Activated CD4-positive, alpha-beta memory T cell treated with anti-CD3 and anti-CD28 coated beads, Interleukin-2, amount 10 ng/mL, durations not matched to agents 7 days and 5 days (primary cell): ENCODE measurements around the gene ACAN. TPM values are rescaled to one million over a fixed set of nuclear protein-coding genes. Genes with fewer than 3 reads are reported as not detected.

Experiments used
- CTCF ChIA-PET: fragments of 350-600 bp; sonication (Branson Sonifier 250); formaldehyde crosslinking; loops from one replicate; lab custom pipeline; 2021; ENCODE audit warnings: antibody characterized with exemption, inconsistent platforms; lab: Charles Lee
- POLR2A ChIA-PET: fragments of 350-600 bp; sonication (Branson Sonifier 250); formaldehyde crosslinking; loops from one replicate; lab custom pipeline; 2021; ENCODE audit warnings: antibody characterized with exemption; lab: Charles Lee
- DNase-seq: peaks from one replicate; pipeline ENCODE4 v3.0.0-alpha.2; 2020
- H3K27ac Mint-ChIP-seq: one replicate; pipeline ENCODE4 v1.8.0; 2021; ENCODE audit warnings: mild to moderate bottlenecking, mixed read lengths
- H3K27me3 Mint-ChIP-seq: one replicate; pipeline ENCODE4 v1.8.0; 2021; ENCODE audit warnings: mixed read lengths
- H3K36me3 Mint-ChIP-seq: one replicate; pipeline ENCODE4 v1.8.0; 2021; ENCODE audit warnings: low read depth, mixed read lengths
- H3K4me1 Mint-ChIP-seq: one replicate; pipeline ENCODE4 v1.8.0; 2021; ENCODE audit warnings: mixed read lengths
- H3K4me3 Mint-ChIP-seq: one replicate; pipeline ENCODE4 v1.8.0; 2021; ENCODE audit warnings: mild to moderate bottlenecking, mixed read lengths
- H3K9me3 Mint-ChIP-seq: one replicate; pipeline ENCODE4 v1.8.0; 2021; ENCODE audit warnings: mixed read lengths
- total RNA-seq, 2 experiments: library from RNA; stranded (reverse); gene quantifications; one replicate each; pipeline ENCODE4 v1.2.3, GENCODE V29; 2021

ACAN gene
- total RNA-seq, 2 experiments from 2014 or later: not detected

DNA sequence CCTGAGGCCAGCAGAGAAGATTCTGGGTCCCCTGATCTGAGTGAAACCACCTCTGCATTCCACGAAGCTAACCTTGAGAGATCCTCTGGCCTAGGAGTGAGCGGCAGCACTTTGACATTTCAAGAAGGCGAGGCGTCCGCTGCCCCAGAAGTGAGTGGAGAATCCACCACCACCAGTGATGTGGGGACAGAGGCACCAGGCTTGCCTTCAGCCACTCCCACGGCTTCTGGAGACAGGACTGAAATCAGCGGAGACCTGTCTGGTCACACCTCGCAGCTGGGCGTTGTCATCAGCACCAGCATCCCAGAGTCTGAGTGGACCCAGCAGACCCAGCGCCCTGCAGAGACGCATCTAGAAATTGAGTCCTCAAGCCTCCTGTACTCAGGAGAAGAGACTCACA lies 55.7 kb downstream of the ACAN start:
- peaks cover 4% of the 10 kb centered on the region for H3K36me3 Mint-ChIP-seq
- CTCF ChIA-PET: no interaction called here
- H3K27me3 Mint-ChIP-seq: no peaks in the 10 kb centered on the region
- no peak overlapping the region for H3K27ac Mint-ChIP-seq
- no peak overlapping the region for H3K4me3 Mint-ChIP-seq
- H3K9me3 Mint-ChIP-seq: peaks cover 8% of the 10 kb centered on the region
- POLR2A ChIA-PET: no interaction called here
- DNase-seq: no peak
- H3K4me1 Mint-ChIP-seq: no peaks in the 10 kb centered on the region

DNA sequence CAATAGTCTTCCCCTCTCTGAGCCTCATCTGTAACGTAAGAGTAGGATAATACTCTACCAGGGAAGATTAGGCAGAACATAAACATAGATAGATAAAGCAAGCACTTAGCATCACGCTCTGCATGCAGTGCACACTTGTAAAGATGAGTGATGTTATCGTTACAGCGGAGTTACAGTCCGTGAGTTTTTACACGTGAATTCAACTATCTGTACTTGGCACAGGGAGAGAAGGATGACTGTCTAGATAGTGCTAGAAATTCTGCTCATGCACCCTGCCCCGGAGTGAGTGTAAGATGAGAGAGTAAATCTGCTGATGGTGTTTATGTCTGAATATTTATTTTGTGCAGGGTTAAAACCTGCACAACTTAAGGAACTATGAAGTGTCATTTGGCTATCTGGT lies 56.3 kb downstream of the ACAN start:
- H3K9me3 Mint-ChIP-seq: peaks cover 5% of the 10 kb centered on the region
- H3K4me3 Mint-ChIP-seq: no peak overlapping the region

DNA sequence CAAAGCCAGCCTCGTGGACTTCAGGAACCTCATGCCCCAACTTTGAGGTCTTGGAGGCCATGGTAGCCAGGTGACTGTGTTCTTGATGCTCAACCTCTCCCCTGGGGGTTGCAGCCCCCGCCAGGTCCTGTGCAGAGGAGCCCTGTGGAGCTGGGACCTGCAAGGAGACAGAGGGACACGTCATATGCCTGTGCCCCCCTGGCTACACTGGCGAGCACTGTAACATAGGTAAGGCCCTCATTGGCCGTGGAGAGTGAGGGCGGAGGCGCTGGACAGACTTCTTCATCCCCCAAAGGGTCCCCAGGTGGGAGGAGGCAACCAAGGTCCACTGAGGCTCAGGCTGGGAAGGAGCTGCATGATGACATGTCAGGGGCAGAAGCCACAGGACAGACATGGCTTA lies 57.0 kb downstream of the ACAN start:
- Mint-ChIP-seq H3K4me3 (no peak overlapping the region), H3K27me3 (no peaks in the 10 kb centered on the region), H3K36me3 (no peaks in the 10 kb centered on the region), H3K9me3 (no peaks in the 10 kb centered on the region), H3K4me1 (no peaks in the 10 kb centered on the region), H3K27ac (no peak overlapping the region)
- DNase-seq: no peak
- ChIA-PET CTCF (no interaction called here), POLR2A (no interaction called here)

More for the DNA sequence above, 56.3 kb downstream of the ACAN start:
- DNase-seq: no peak
- H3K4me1 Mint-ChIP-seq: no peaks in the 10 kb centered on the region
- no peaks in the 10 kb centered on the region for H3K27me3 Mint-ChIP-seq
- POLR2A ChIA-PET: no interaction called here
- CTCF ChIA-PET: no interaction called here
- H3K36me3 Mint-ChIP-seq: peaks cover 3% of the 10 kb centered on the region
- no peak overlapping the region for H3K27ac Mint-ChIP-seq

DNA sequence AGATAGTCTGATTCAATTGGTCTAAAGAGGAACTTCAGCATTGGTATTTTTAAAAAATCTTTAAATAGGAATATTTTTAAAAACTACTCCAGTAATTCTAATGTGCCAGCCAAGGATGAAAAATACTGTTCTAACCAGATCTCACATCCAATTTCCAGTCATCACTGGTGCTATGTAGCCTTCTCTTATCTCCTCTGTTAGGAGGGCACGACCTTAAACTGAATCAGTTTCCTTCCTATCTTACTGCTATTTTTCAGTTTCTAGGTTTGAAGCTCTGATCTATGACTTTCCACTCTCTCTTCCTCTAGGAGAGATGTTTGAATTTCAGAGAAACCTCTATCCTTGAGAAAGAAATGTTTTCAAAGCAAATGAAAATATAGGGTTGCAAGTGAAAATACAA lies 60.2 kb downstream of the ACAN start:
- ChIA-PET POLR2A (no interaction called here), CTCF (interaction anchor here (0.7 to 1.7 kb wide), 2 partner anchors 16 to 30 kb away, joined by 3 read pairs; no protein-coding TSS in a partner anchor)
- Mint-ChIP-seq H3K27ac (no peak overlapping the region), H3K36me3 (no peaks in the 10 kb centered on the region), H3K9me3 (no peaks in the 10 kb centered on the region), H3K4me3 (no peak overlapping the region), H3K27me3 (no peaks in the 10 kb centered on the region), H3K4me1 (no peaks in the 10 kb centered on the region)
- DNase-seq: no peak

DNA sequence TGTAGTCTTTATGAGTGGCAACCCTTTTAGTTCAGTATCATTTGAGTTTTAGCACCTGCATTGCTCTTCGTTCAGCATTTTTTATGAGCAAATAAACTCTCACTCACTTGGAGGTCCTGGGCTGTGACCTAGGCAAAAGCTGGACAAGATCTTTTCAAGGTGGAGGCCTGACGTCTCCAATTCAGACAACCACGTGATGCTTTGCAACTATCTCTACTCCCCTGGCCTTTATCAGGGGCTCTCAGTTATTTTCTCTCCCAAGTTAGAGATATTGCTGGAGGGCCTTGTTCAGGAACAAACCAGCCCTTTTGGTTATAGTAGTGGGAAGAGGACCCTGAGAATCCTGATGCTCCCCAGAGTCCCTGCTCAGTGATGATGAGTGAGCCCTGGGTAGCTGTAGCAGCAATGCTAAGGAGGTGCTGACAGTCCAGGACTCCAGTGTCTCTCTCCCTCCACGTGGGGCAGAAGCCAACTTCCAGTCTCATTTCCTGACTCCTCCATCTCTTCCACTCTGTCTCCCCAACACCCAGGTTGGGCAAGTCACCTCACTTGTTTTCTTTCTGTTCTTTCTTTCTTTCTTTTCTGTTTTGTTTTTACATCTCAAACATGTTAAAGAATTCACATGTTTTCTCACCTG lies 61.7 kb downstream of the ACAN start:
- POLR2A ChIA-PET: no interaction called here
- CTCF ChIA-PET: no interaction called here
- Mint-ChIP-seq H3K27me3 (no peaks in the 10 kb centered on the region), H3K27ac (no peak overlapping the region), H3K4me1 (no peaks in the 10 kb centered on the region), H3K36me3 (no peaks in the 10 kb centered on the region), H3K9me3 (no peaks in the 10 kb centered on the region), H3K4me3 (no peak overlapping the region)
- no peak for DNase-seq

DNA sequence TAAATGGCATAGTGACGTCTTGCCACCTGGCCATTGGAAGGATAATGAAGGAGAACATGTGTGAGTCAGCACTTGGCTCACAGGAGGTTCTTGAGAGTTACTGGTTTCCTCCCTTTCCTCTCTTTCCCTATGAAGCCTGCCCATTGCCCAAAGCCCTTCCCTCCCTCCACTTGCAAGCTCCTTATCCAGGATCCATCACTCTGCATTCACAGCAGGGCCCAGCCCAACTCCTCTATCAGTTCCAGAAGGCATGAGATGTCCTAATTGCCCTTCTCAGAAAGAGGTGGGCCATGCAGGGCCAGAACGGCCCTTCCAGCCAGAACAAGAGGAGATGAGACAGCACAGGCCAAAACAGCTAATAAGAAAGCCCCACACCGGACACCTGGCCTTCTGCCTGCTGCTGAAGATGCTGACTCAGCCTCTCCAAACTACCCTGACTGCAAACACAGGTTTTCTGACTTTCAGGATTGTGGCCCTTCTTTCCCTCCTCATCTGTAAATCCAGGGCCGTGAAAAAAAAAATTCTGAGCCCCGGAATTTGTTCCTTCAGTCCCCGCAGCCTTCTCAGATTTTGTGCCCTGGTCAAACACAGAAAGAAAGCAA lies 62.4 kb downstream of the ACAN start:
- ChIA-PET CTCF (no interaction called here), POLR2A (no interaction called here)
- Mint-ChIP-seq H3K4me1 (no peaks in the 10 kb centered on the region), H3K36me3 (no peaks in the 10 kb centered on the region), H3K27ac (no peak overlapping the region), H3K9me3 (no peaks in the 10 kb centered on the region), H3K27me3 (no peaks in the 10 kb centered on the region), H3K4me3 (no peak overlapping the region)
- DNase-seq: no peak

DNA sequence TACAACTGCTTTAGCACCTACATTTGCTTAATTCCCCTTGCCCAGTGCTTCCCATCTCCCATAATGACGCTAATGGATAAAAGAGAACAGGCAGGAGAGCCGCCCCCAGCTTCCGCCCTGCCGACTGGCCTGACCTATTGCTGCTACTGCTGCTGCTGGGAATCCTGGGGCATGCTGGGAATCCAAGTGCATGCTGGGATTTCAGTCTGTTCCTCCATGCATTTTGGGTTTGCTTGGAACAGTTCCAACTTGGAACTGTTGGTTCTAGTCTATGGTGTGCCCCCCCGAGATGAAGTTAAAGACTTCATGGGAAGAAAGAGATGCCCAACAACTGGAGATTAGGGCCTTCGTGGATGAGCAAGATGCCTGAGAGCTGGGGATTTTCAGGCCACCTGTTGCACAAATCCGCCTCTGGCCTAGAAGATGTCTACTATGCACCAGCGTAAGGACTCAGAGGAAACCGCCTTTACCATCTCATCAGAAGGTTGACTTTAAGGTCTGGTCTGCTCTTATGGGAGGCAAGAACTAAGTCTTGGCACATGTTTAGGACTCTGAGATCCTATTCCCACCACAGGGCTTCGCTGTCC lies 63.2 kb downstream of the ACAN start:
- H3K9me3 Mint-ChIP-seq: no peaks in the 10 kb centered on the region
- no peaks in the 10 kb centered on the region for H3K27me3 Mint-ChIP-seq
- no peak overlapping the region for H3K4me3 Mint-ChIP-seq
- no peaks in the 10 kb centered on the region for H3K36me3 Mint-ChIP-seq
- H3K27ac Mint-ChIP-seq: no peak overlapping the region
- ChIA-PET POLR2A (no interaction called here), CTCF (no interaction called here)
- no peak for DNase-seq
- no peaks in the 10 kb centered on the region for H3K4me1 Mint-ChIP-seq

DNA sequence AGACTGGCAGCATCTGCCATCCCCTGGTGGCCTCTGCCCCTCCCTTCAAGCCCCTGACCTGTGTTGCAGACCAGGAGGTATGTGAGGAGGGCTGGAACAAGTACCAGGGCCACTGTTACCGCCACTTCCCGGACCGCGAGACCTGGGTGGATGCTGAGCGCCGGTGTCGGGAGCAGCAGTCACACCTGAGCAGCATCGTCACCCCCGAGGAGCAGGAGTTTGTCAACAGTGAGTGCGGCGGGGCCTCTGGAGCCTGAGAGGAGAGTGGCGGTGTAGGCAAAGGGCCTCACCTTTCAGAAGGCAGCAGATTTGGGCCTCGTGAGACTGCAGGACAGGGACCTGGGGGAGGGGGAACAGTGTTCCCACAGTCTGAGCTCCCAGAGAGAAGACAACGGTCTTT lies 68.1 kb downstream of the ACAN start:
- H3K4me1 Mint-ChIP-seq: no peaks in the 10 kb centered on the region
- ChIA-PET CTCF (interaction anchor here (1.5 kb wide), 1 partner anchor 10 kb away, joined by 4 read pairs; no protein-coding TSS in a partner anchor), POLR2A (no interaction called here)
- DNase-seq: no peak
- peaks cover 4% of the 10 kb centered on the region for H3K36me3 Mint-ChIP-seq
- H3K4me3 Mint-ChIP-seq: no peak overlapping the region
- H3K9me3 Mint-ChIP-seq: no peaks in the 10 kb centered on the region
- H3K27me3 Mint-ChIP-seq: no peaks in the 10 kb centered on the region
- H3K27ac Mint-ChIP-seq: no peak overlapping the region

DNA sequence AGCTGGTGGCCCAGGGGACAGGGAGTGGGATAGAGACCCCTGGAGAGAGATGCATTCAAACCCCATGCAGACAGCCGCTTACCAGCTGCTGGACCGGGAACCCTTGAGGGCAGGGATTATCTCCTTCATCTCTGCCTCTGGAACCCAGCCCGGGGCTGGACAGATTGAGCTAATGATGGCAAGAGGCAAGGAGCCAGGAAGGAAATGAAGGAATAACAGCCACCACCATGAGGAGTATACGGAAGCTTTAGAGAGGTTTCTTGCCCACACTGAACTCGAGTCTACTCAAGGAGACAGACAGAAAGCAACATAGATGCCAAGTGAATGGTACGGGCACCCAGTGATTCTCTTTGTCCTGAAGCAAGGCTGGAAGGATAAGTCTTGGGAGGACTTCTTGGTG lies 68.9 kb downstream of the ACAN start:
- Mint-ChIP-seq H3K4me1 (no peaks in the 10 kb centered on the region), H3K4me3 (no peak overlapping the region), H3K36me3 (peaks cover 4% of the 10 kb centered on the region), H3K9me3 (no peaks in the 10 kb centered on the region), H3K27ac (no peak overlapping the region), H3K27me3 (no peaks in the 10 kb centered on the region)
- POLR2A ChIA-PET: interaction anchor here (1.0 kb wide), 1 partner anchor 11 kb away, joined by 4 read pairs; no protein-coding TSS in a partner anchor
- no peak for DNase-seq
- CTCF ChIA-PET: interaction anchor here (0.6 to 1.5 kb wide), 2 partner anchors 9 to 180 kb away, joined by 3 to 4 read pairs; no protein-coding TSS in a partner anchor

DNA sequence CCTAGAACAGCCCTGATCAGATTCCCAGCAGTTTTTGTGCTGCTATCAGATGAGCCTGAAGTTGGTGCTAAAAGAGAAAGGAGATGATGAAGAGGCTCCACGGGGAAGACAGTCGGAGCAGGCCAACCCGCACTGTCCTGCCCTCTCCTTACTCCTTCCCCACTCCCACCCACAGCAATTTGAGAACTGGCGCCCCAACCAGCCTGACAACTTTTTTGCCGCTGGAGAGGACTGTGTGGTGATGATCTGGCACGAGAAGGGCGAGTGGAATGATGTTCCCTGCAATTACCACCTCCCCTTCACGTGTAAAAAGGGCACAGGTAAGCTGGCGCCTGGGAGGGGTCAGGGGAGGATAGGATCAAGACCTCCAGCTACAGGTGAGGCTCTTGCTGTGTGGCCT lies 69.5 kb downstream of the ACAN start:
- peaks cover 4% of the 10 kb centered on the region for H3K36me3 Mint-ChIP-seq
- DNase-seq: no peak
- no peaks in the 10 kb centered on the region for H3K9me3 Mint-ChIP-seq
- no peaks in the 10 kb centered on the region for H3K27me3 Mint-ChIP-seq
- CTCF ChIA-PET: interaction anchor here (0.6 to 1.5 kb wide), 2 partner anchors 8 to 180 kb away, joined by 3 to 4 read pairs; no protein-coding TSS in a partner anchor
- H3K4me3 Mint-ChIP-seq: no peak overlapping the region
- POLR2A ChIA-PET: interaction anchor here (1.0 kb wide), 1 partner anchor 10 kb away, joined by 4 read pairs; no protein-coding TSS in a partner anchor
- H3K27ac Mint-ChIP-seq: no peak overlapping the region
- H3K4me1 Mint-ChIP-seq: no peaks in the 10 kb centered on the region

DNA sequence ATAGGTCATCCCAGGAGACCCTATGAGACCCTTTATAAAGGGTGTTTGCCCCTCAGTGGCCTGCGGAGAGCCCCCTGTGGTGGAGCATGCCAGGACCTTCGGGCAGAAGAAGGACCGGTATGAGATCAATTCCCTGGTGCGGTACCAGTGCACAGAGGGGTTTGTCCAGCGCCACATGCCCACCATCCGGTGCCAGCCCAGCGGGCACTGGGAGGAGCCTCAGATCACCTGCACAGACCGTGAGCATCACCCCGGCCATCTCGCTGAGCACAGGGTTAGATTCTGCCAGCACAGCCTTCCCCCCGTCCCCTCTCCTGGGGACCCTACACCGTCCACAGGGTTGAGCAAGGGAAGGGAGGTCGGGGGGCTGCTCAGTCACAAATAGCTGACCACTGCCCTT lies 70.5 kb downstream of the ACAN start:
- no peak for DNase-seq
- Mint-ChIP-seq H3K9me3 (no peaks in the 10 kb centered on the region), H3K27ac (no peak overlapping the region), H3K27me3 (no peaks in the 10 kb centered on the region), H3K4me1 (no peaks in the 10 kb centered on the region), H3K36me3 (peaks cover 4% of the 10 kb centered on the region), H3K4me3 (no peak overlapping the region)
- ChIA-PET CTCF (no interaction called here), POLR2A (no interaction called here)

DNA sequence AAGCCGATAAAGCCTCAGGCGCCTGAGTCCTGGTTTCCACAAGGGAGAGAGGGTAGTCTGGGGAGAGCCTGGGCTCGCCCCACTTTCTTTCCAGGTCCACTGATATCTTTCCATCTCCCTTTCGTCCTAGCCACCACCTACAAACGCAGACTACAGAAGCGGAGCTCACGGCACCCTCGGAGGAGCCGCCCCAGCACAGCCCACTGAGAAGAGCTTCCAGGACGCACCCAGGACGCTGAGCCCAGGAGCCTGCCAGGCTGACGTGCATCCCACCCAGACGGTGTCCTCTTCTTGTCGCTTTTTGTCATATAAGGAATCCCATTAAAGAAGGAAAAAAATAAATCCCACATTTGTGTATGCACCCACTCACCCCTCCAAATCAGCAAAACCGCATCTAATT lies 71.0 kb downstream of the ACAN start:
- ChIA-PET POLR2A (no interaction called here), CTCF (no interaction called here)
- Mint-ChIP-seq H3K9me3 (no peaks in the 10 kb centered on the region), H3K4me3 (no peak overlapping the region), H3K27ac (no peak overlapping the region), H3K36me3 (peaks cover 4% of the 10 kb centered on the region), H3K4me1 (no peaks in the 10 kb centered on the region), H3K27me3 (no peaks in the 10 kb centered on the region)
- DNase-seq: no peak

DNA sequence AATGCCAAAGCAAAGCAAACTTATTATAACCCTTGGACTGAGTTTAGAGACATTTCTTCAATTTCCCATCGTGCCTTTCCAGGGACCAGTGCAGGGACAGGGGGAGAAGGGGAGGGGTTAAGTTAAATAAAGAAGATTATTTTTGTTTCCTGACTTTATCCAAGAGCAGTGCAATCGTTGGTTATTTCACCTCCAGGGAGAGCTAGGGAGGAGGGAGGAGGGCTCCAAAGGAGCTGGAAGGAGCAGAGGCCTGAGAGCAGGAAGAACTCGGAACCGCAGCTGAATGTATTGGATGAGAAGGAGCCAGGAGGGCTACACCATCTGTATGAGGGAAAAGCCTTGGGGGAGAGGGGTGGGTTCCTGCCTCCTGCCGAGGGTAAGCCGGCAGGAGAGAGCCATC lies 71.4 kb downstream of the ACAN start:
- no peaks in the 10 kb centered on the region for H3K27me3 Mint-ChIP-seq

More for the DNA sequence above, 71.4 kb downstream of the ACAN start:
- no peak for DNase-seq
- ChIA-PET POLR2A (no interaction called here), CTCF (no interaction called here)
- Mint-ChIP-seq H3K4me1 (no peaks in the 10 kb centered on the region), H3K27ac (no peak overlapping the region), H3K4me3 (no peak overlapping the region), H3K9me3 (no peaks in the 10 kb centered on the region), H3K36me3 (peaks cover 4% of the 10 kb centered on the region)
